ENCODE results near the gene SHISA9.

SHISA9 gene

DNA sequence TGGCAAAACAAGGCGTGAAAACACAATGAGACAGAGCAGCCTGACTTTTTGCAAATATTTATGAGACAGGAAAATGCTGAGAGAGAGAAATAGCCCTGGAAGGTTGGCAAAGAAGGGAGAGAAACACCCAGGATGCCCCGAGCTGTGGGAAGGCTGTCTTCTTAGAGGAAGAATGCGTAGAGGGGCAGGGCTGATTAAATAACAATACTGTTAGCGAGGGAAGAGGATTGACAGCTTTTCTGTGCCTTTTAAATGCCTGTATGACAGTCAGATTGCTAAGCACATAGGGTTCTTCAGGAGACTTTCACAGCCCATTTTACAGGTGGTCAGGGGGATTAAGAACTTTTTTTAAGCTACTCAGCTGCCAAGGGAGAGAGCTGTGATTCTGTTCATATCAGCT lies 219.2 kb downstream of the SHISA9 start:
- no peak for DNase-seq (ENCODE audit: low spot score)

DNA sequence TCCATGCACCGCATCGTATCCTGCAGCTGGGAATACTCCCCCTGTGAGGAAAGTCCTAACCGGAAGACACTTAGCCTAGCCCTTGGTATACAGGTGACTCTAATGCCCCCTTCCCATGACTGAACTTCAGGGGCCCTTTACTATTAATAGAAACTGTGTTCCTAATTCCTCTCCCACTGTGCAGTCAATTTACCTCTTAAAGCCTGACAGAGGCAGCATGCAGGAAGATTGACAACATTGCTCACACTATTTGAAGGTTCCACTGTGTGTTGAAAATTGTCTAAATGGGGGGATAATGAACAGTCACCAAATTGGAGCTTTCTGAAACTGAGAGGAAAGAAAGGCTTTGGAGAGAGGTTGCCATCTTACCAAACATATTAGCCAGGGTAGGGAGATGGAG lies 222.6 kb downstream of the SHISA9 start:
- DNase-seq (ENCODE audit: low spot score) = no peak

- no peak for DNase-seq (ENCODE audit: low spot score)
Observed at GRCh38 chr16:13127144-13127543, 225.7 kb downstream of the SHISA9 start.

GRCh38 chr16:13130586-13130985 lies 229.2 kb downstream of the SHISA9 start:
- no peak for DNase-seq (ENCODE audit: low spot score)

GRCh38 chr16:13134836-13135235 lies 233.4 kb downstream of the SHISA9 start:
- no peak for DNase-seq (ENCODE audit: low spot score)

DNA sequence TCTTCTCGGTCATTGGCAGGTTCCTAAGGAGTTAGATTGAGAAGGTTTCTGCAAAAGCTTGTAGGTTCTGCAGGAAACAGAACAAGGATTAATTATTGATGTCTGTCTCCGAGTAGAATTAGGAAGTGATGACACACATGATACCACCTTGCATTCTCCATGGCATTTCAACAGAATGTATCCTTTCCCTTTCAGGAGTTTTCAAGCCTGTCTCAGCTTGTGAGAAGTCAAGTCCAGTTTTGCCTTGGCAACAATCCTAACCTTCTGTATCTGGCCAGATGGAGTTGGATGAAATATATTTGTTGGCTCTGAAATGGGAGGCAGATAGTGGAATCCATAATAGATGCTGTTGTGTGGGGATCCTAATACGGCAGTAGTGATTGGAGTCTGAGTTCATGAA lies 235.5 kb downstream of the SHISA9 start:
- no peak for DNase-seq (ENCODE audit: low spot score)

- no peak for DNase-seq (ENCODE audit: low spot score)
Observed at GRCh38 chr16:13138528-13138927, 237.1 kb downstream of the SHISA9 start.

GRCh38 chr16:13139661-13140241 lies 238.4 kb downstream of the SHISA9 start:
- DNase-seq (ENCODE audit: low spot score) = no peak

- DNase-seq (ENCODE audit: low spot score) = no peak
Observed at GRCh38 chr16:13143551-13143950, 242.2 kb downstream of the SHISA9 start.

DNA sequence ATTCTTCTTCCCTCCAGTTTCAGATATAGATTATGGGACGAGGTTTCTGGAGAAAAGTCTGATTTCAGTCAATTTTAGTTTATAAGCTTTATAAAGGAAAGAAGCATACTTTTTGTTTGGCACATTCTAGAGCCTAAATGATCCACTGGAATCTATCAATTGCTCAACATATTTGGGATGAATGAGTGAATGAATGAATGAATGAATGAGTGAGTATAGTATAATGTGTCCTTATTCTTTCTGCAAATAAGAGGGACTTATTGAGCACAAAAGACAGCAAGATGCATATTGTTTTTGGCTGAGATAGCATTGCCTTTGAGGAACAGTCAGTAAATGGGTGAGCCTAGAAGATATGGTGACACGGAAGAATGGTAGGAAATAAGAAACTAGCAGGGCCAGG lies 245.4 kb downstream of the SHISA9 start:
- no peak for DNase-seq (ENCODE audit: low spot score)

GRCh38 chr16:13148294-13148693 lies 246.9 kb downstream of the SHISA9 start:
- no peak for DNase-seq (ENCODE audit: low spot score)

GRCh38 chr16:13148836-13149235 lies 247.4 kb downstream of the SHISA9 start:
- DNase-seq (ENCODE audit: low spot score) = no peak

GRCh38 chr16:13150181-13150885 lies 248.9 kb downstream of the SHISA9 start:
- DNase-seq (ENCODE audit: low spot score) = no peak

GRCh38 chr16:13153696-13154095 lies 252.3 kb downstream of the SHISA9 start:
- no peak for DNase-seq (ENCODE audit: low spot score)

DNA sequence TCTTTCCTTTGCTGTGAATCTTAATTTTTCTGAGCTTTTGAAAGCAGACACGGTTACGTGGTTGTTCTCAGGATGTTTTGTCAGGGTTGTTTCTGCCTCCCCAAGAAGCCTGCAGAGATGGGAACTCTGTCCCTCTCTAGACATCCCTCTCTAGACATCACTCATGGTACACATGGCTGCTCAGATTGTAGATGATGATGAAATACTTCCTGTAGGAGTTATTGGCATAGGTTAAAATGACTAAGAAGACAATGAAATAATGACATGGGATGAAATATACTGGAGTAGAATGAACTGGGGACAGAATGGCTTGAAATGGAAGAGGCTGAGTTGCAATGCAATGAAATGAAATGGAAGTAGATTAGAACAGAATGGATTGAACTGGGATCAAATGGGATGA lies 253.4 kb downstream of the SHISA9 start:
- DNase-seq (ENCODE audit: low spot score) = no peak

GRCh38 chr16:13155377-13155776 lies 254.0 kb downstream of the SHISA9 start:
- no peak for DNase-seq (ENCODE audit: low spot score)

DNA sequence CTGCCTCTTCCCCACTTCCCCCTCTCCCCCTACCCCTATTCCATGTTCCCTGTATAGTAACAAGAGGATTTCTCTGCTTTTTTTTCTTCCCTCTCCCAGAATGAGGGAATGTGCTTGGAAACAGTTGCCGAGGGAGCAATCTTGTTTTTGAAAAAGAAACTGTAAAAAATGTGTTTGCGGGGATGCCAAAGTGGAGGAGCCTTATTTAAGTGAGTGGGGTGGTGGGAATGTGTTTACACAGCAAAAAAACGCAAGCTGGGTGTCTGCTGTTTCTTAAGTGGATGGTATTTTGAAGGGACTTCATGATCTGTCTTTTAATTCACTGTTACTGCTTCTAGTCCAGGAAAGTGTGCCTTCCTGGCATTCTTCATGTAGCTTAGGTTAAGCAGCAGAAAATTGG lies 254.4 kb downstream of the SHISA9 start:
- no peak for DNase-seq (ENCODE audit: low spot score)

GRCh38 chr16:13157082-13157481 lies 255.7 kb downstream of the SHISA9 start:
- DNase-seq (ENCODE audit: low spot score) = no peak

DNA sequence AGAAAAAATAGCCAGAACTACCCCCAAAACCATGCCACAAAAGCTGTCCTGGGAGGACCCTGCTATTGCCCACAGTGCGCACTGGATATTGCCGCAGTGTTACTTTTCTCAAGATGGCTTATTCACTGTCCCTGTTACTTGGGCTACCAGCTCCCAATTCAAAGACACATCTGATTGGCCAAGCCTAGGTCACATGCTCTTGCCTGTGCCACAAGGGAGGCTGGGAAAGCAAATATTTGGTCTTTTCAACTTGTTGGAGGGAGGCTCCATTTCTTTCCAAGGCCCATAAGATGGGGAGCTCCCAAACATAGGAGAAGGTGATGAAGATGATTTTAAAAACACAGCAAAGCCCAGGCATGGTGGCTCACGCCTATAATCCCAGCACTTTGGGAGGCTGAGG lies 257.0 kb downstream of the SHISA9 start:
- no peak for DNase-seq (ENCODE audit: low spot score)

DNA sequence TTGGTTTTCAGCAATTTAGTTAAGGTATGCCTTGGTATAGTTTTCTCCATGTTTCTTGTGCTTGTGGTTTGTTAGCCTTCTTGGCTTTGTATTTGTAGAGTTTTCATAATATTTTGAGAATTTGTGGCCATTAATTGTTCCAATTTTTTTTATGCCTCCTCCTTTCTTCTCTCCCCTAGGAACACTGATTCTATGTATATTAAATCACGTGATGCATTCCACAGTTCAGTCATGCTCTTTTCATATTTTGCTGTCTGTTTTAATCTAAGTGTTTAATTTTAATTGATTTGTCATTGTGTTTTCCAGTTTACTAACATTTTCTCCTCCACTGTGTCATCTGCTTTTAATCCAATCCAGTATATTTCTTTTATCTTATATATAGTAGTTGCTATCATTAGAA lies 263.6 kb downstream of the SHISA9 start:
- DNase-seq (ENCODE audit: low spot score) = no peak

- no peak for DNase-seq (ENCODE audit: low spot score)
Observed at GRCh38 chr16:13168091-13168572, 266.7 kb downstream of the SHISA9 start.

DNA sequence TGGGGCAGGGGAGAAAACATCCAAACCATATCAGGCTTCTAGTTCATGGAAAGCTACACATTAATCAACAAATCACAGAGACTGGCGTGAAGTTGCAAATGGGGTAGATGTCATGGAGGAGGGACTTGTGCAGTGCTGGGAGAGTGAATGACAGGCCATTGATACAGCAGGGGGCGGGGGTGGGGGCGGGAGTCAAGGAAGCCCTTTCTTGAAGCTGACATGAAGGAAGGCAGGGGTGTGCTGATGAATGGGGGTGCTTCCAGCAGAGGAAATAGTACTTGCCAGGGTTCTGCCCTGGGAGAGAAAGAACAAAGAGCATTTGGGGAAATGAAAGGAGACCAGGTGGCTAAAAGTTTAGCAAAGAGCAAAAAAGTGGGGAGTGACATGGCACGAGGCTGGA lies 269.9 kb downstream of the SHISA9 start:
- DNase-seq (ENCODE audit: low spot score) = no peak

DNA sequence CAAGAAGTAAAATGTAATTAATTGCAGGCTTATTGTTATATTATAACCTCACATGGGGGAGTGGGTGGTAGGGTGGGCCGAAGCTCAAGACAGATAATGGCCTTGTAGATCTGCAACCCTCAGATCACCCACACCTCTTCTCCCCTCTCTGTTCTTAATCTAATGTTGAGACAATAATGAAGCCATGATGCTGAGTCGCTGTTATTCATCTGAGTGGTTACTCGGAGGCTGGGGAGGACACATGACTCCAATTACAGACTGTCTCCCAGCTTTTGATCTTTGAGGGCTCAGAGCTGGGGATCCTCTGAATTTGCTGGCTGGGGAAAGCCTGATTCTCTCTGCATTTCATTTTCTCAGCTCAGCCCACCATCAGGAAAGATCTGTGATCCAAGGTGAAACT lies 275.3 kb downstream of the SHISA9 start:
- no peak for DNase-seq (ENCODE audit: low spot score)

- no peak for DNase-seq (ENCODE audit: low spot score)
Observed at GRCh38 chr16:13178318-13178717, 276.9 kb downstream of the SHISA9 start.
